ENCODE data around the gene STK4. TPM values are rescaled to one million over a fixed set of nuclear protein-coding genes. Genes with fewer than 3 reads are reported as not detected.

Gene STK4
- total and polyA plus RNA-seq, 4 experiments from 2014 or later = 151 to 374 (median 312) TPM

- no peaks in the 10 kb centered on the region for H3K9me3 ChIP-seq (ENCODE audit: control insufficient read depth in 1 of 2, low read length in 2 of 2)
- Mint-ChIP-seq H3K27ac (peak overlapping the region in 3 of 7 donors; percentile 42 to 51 (median 49)), H3K27me3 (no peaks in the 10 kb centered on the region), H3K4me1 (peaks cover 29 to 70% (median 35%) of the 10 kb centered on the region in 4 donors), H3K36me3 (peaks cover 11 to 30% of the 10 kb centered on the region in 2 donors), H3K4me3 (peak overlapping the region in 2 of 8 donors; percentile 11 to 20), H3K9me3 (peaks cover 0 to 2% (median 0%) of the 10 kb centered on the region in 8 donors)
- no peak overlapping the region for H3K27ac ChIP-seq (ENCODE audit: low read depth, low read length)
- no peak overlapping the region for H3K4me3 ChIP-seq (ENCODE audit: low read length in 2 of 2)
- H3K27me3 ChIP-seq (ENCODE audit: insufficient read depth, low read length) = no peaks in the 10 kb centered on the region
- ChIA-PET CTCF (ENCODE audit: partially characterized antibody) (interaction anchor here (1.1 to 7.5 kb wide), 6 partner anchors 8 to 50 kb away, joined by 3 to 63 read pairs (median 6); no protein-coding TSS in a partner anchor), POLR2A (ENCODE audit: partially characterized antibody) (interaction anchor here (1.3 to 8.4 kb wide), 3 partner anchors 14 to 23 kb away, joined by 3 to 246 read pairs (median 78); no protein-coding TSS in a partner anchor)
- DNase-seq = no peak
- H3K4me1 ChIP-seq (ENCODE audit: insufficient read depth, low read length) = peaks cover 36% of the 10 kb centered on the region
- intact Hi-C loops (cut with micrococcal nuclease) = loop anchor here (10.0 kb wide), 1 partner anchor 749 kb away; the partner anchor contains the start of gene OSER1
- no peaks in the 10 kb centered on the region for H3K36me3 ChIP-seq (ENCODE audit: insufficient read depth, low read length)
Observed at GRCh38 chr20:44963325-44964215, 2.7 kb upstream of the STK4 start.

GRCh38 chr20:44965651-44966029, 672 bp upstream of the STK4 start:
- POLR2A ChIA-PET (ENCODE audit: partially characterized antibody) = interaction anchor here (0.7 to 8.4 kb wide), 13 partner anchors 9 to 118 kb away, joined by 3 to 246 read pairs (median 7); partner anchors contain the start of gene YWHAB
- Histone ChIP-seq H3K36me3 (ENCODE audit: insufficient read depth, low read length) (no peaks in the 10 kb centered on the region), H3K4me1 (ENCODE audit: insufficient read depth, low read length) (peaks cover 38% of the 10 kb centered on the region), H3K27me3 (ENCODE audit: insufficient read depth, low read length) (no peaks in the 10 kb centered on the region), H3K9me3 (ENCODE audit: control insufficient read depth in 1 of 2, low read length in 2 of 2) (no peaks in the 10 kb centered on the region), H3K4me3 (ENCODE audit: low read length in 2 of 2) (peak overlapping the region; percentile 39 to 87), H3K27ac (ENCODE audit: low read depth, low read length) (peak overlapping the region; percentile 89)
- peaks cover 26 to 73% (median 36%) of the 10 kb centered on the region in 4 donors for H3K4me1 Mint-ChIP-seq
- H3K27me3 Mint-ChIP-seq = no peaks in the 10 kb centered on the region
- peak overlapping the region; percentile 93 to 100 (median 98) for H3K4me3 Mint-ChIP-seq
- DNase-seq = no peak
- intact Hi-C loops (cut with micrococcal nuclease) = loop anchor here (1.0 to 10.0 kb wide), 10 partner anchors 14 to 751 kb away; partner anchors contain the start of genes KCNK15, OSER1, SYS1 and YWHAB
- CTCF ChIA-PET (ENCODE audit: partially characterized antibody) = interaction anchor here (1.0 to 7.5 kb wide), 9 partner anchors 9 to 130 kb away, joined by 3 to 63 read pairs (median 4); no protein-coding TSS in a partner anchor
- peaks cover 15 to 38% of the 10 kb centered on the region in 2 donors for H3K36me3 Mint-ChIP-seq
- peaks cover 0 to 2% (median 0%) of the 10 kb centered on the region in 8 donors for H3K9me3 Mint-ChIP-seq
- peak overlapping the region; percentile 89 to 96 (median 91) for H3K27ac Mint-ChIP-seq

- Histone ChIP-seq H3K36me3 (ENCODE audit: insufficient read depth, low read length) (no peaks in the 10 kb centered on the region), H3K4me3 (ENCODE audit: low read length in 2 of 2) (peak overlapping the region; percentile 87 to 96), H3K4me1 (ENCODE audit: insufficient read depth, low read length) (peaks cover 39% of the 10 kb centered on the region), H3K27ac (ENCODE audit: low read depth, low read length) (peak overlapping the region; percentile 89), H3K27me3 (ENCODE audit: insufficient read depth, low read length) (no peaks in the 10 kb centered on the region), H3K9me3 (ENCODE audit: control insufficient read depth in 1 of 2, low read length in 2 of 2) (no peaks in the 10 kb centered on the region)
- H3K27ac Mint-ChIP-seq = peak overlapping the region; percentile 89 to 96 (median 91)
- peak; percentile 52 to 70 (median 60) for DNase-seq
- no peaks in the 10 kb centered on the region for H3K27me3 Mint-ChIP-seq
- peaks cover 0 to 2% (median 0%) of the 10 kb centered on the region in 8 donors for H3K9me3 Mint-ChIP-seq
- H3K4me1 Mint-ChIP-seq = peaks cover 31 to 75% (median 42%) of the 10 kb centered on the region in 4 donors
- peak overlapping the region; percentile 93 to 100 (median 98) for H3K4me3 Mint-ChIP-seq
- ChIA-PET CTCF (ENCODE audit: partially characterized antibody) (interaction anchor here (1.0 to 7.5 kb wide), 7 partner anchors 9 to 129 kb away, joined by 3 to 63 read pairs (median 8); no protein-coding TSS in a partner anchor), POLR2A (ENCODE audit: partially characterized antibody) (interaction anchor here (1.0 to 8.4 kb wide), 22 partner anchors 9 to 406 kb away, joined by 3 to 246 read pairs (median 6); partner anchors contain the start of gene YWHAB)
- intact Hi-C loops (cut with micrococcal nuclease) = loop anchor here (2.0 to 10.0 kb wide), 7 partner anchors 43 to 753 kb away; partner anchors contain the start of genes KCNK15, OSER1 and SYS1
- peaks cover 15 to 52% of the 10 kb centered on the region in 2 donors for H3K36me3 Mint-ChIP-seq
Observed at GRCh38 chr20:44967207-44967807, 995 bp downstream of the STK4 start.

GRCh38 chr20:44969300-44969894, 3.1 kb downstream of the STK4 start:
- peak in 2 of 5 donors; percentile 33 to 66 for DNase-seq
- H3K4me1 Mint-ChIP-seq = peaks cover 36 to 85% (median 56%) of the 10 kb centered on the region in 4 donors
- H3K4me3 ChIP-seq (ENCODE audit: low read length in 2 of 2) = peak overlapping the region; percentile 87 to 96
- H3K36me3 Mint-ChIP-seq = peaks cover 33 to 67% of the 10 kb centered on the region in 2 donors
- H3K27me3 ChIP-seq (ENCODE audit: insufficient read depth, low read length) = no peaks in the 10 kb centered on the region
- H3K9me3 ChIP-seq (ENCODE audit: control insufficient read depth in 1 of 2, low read length in 2 of 2) = no peaks in the 10 kb centered on the region
- H3K4me3 Mint-ChIP-seq = peak overlapping the region; percentile 93 to 100 (median 98)
- ChIA-PET CTCF (ENCODE audit: partially characterized antibody) (interaction anchor here (0.9 to 7.5 kb wide), 2 partner anchors 9 kb away, joined by 5 to 63 read pairs; no protein-coding TSS in a partner anchor), POLR2A (ENCODE audit: partially characterized antibody) (interaction anchor here (0.6 to 8.4 kb wide), 5 partner anchors 8 to 51 kb away, joined by 3 to 246 read pairs (median 34); partner anchors contain the start of gene TOMM34)
- peaks cover 15% of the 10 kb centered on the region for H3K36me3 ChIP-seq (ENCODE audit: insufficient read depth, low read length)
- peaks cover 58% of the 10 kb centered on the region for H3K4me1 ChIP-seq (ENCODE audit: insufficient read depth, low read length)
- no peaks in the 10 kb centered on the region for H3K27me3 Mint-ChIP-seq
- peak overlapping the region; percentile 89 to 96 (median 91) for H3K27ac Mint-ChIP-seq
- H3K9me3 Mint-ChIP-seq = peaks cover 0 to 2% (median 0%) of the 10 kb centered on the region in 8 donors
- H3K27ac ChIP-seq (ENCODE audit: low read depth, low read length) = peak overlapping the region; percentile 89
- intact Hi-C loops (cut with micrococcal nuclease) = loop anchor here (5.0 to 10.0 kb wide), 4 partner anchors 222 to 755 kb away; partner anchors contain the start of genes KCNK15, OSER1 and SYS1

GRCh38 chr20:44970243-44970757, 4.0 kb downstream of the STK4 start:
- Mint-ChIP-seq H3K4me3 (peak overlapping the region; percentile 81 to 100 (median 97)), H3K27ac (peak overlapping the region; percentile 89 to 96 (median 91)), H3K4me1 (peaks cover 44 to 91% (median 62%) of the 10 kb centered on the region in 4 donors), H3K36me3 (peaks cover 42 to 76% of the 10 kb centered on the region in 2 donors), H3K27me3 (no peaks in the 10 kb centered on the region), H3K9me3 (peaks cover 0 to 2% (median 0%) of the 10 kb centered on the region in 8 donors)
- no peaks in the 10 kb centered on the region for H3K27me3 ChIP-seq (ENCODE audit: insufficient read depth, low read length)
- peaks cover 64% of the 10 kb centered on the region for H3K4me1 ChIP-seq (ENCODE audit: insufficient read depth, low read length)
- CTCF ChIA-PET (ENCODE audit: partially characterized antibody) = interaction anchor here (0.9 to 2.6 kb wide), 7 partner anchors 8 to 324 kb away, joined by 3 to 14 read pairs (median 4); partner anchors contain the start of gene TOMM34
- intact Hi-C loops (cut with micrococcal nuclease) = no loop called here
- POLR2A ChIA-PET (ENCODE audit: partially characterized antibody) = interaction anchor here (0.6 to 8.4 kb wide), 11 partner anchors 7 to 326 kb away, joined by 3 to 246 read pairs (median 7); partner anchors contain the start of genes TOMM34 and YWHAB
- peak; percentile 48 to 58 (median 51) for DNase-seq
- peak overlapping the region; percentile 5 for H3K4me3 ChIP-seq (ENCODE audit: low read length in 2 of 2)
- peaks cover 24% of the 10 kb centered on the region for H3K36me3 ChIP-seq (ENCODE audit: insufficient read depth, low read length)
- no peaks in the 10 kb centered on the region for H3K9me3 ChIP-seq (ENCODE audit: control insufficient read depth in 1 of 2, low read length in 2 of 2)
- H3K27ac ChIP-seq (ENCODE audit: low read depth, low read length) = peak overlapping the region; percentile 62

- H3K27ac ChIP-seq (ENCODE audit: low read depth, low read length) = no peak overlapping the region
- ChIA-PET POLR2A (ENCODE audit: partially characterized antibody) (no interaction called here), CTCF (ENCODE audit: partially characterized antibody) (interaction anchor here (3.1 kb wide), 1 partner anchor 38 kb away, joined by 10 read pairs; no protein-coding TSS in a partner anchor)
- intact Hi-C loops (cut with micrococcal nuclease) = no loop called here
- H3K4me1 ChIP-seq (ENCODE audit: insufficient read depth, low read length) = peaks cover 84% of the 10 kb centered on the region
- H3K27ac Mint-ChIP-seq = peak overlapping the region; percentile 36 to 89 (median 69)
- H3K4me3 ChIP-seq (ENCODE audit: low read length in 2 of 2) = no peak overlapping the region
- no peaks in the 10 kb centered on the region for H3K9me3 ChIP-seq (ENCODE audit: control insufficient read depth in 1 of 2, low read length in 2 of 2)
- H3K27me3 ChIP-seq (ENCODE audit: insufficient read depth, low read length) = no peaks in the 10 kb centered on the region
- no peaks in the 10 kb centered on the region for H3K27me3 Mint-ChIP-seq
- peaks cover 58 to 75% of the 10 kb centered on the region in 2 donors for H3K36me3 Mint-ChIP-seq
- peak overlapping the region in 6 of 8 donors; percentile 49 to 75 (median 65) for H3K4me3 Mint-ChIP-seq
- no peak for DNase-seq
- no peaks in the 10 kb centered on the region for H3K9me3 Mint-ChIP-seq
- H3K4me1 Mint-ChIP-seq = peaks cover 63 to 92% (median 81%) of the 10 kb centered on the region in 4 donors
- peaks cover 36% of the 10 kb centered on the region for H3K36me3 ChIP-seq (ENCODE audit: insufficient read depth, low read length)
Observed at GRCh38 chr20:44973053-44973452, 6.7 kb downstream of the STK4 start.

Measured in CD4-positive, alpha-beta memory T cell (primary cell).